ENCODE results near the gene STAB2.

- no peak for TF ChIP-seq CTCF (IDR thresholded peaks at IDR 0.05; ENCODE audit: poor library complexity, severe bottlenecking)
- no peak for TF ChIP-seq EP300 (conservative IDR thresholded peaks at IDR 0.05; ENCODE audit: poor library complexity, severe bottlenecking)
- no peak for TF ChIP-seq TAF1 (IDR thresholded peaks at IDR 0.05; ENCODE audit: low read depth)
These were observed 65.7 kb downstream of the STAB2 start for GRCh38 chr12:103652808-103653207.

All from neural cell (in vitro differentiated cells).